GM21528 (cell line): Measurements from ENCODE around the gene APELA.
A peak's percentile ranks its signal among the peaks of the same experiment; 100 is the strongest.
"Not testable (repeated sequence)": the region's sequence is repeated elsewhere in the genome, so short reads cannot be mapped to it uniquely, and the experiment has no call there.

ENCODE experiments used
- ATAC-seq: cut with Tn5 transposase; IDR thresholded peaks from one replicate; pipeline ENCODE4 v1.9.1; 2021; ENCODE audit warnings: mild to moderate bottlenecking, moderate library complexity; ENCODE audit not compliant: unreplicated experiment, low FRiP score

The APELA gene

DNA sequence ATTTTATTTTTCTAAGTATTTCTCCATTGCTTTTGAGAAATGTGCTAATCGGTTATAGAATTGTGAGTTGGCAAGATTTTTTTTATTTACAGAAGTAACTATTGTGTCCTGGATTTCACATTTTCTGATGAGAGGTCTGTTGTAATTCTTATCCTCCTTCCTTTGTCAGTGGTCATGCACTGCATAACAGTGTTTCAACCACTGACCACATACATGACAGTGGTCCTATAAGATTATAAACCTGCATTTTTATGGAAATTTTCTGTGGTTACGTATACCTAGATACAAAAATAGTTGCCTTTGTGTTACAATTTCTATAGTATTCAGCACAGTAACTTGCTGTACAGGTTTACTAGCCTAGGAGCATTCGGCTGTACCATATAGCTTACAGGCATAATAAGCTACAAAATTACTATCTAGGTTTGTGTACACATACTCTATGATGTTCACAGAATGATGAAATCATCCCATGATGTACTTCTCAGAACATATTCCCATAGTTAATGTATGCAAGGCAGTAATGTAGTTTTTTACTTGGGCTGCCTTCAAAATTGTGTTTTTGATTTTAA, 47.8 kb downstream of the APELA start:
- no peak for ATAC-seq

DNA sequence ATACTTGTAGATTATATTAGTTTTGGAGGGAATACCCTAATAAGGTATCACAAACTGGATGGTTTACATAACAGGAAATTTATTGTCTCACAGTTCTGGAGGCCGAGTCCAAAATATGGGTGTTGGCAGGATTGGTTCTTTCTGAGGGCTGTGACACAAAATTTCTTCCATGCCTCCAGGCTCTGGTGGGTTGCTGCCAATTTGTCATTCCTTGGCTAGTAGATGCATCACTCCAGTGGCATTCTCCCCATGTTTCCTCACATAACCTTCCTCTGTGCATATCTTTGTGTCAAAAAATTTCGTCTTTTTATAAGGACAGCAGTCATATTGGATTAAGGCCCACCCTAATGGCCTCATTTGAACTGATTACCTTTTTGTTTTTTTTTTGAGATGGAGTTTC, 49.3 kb downstream of the APELA start:
- no peak for ATAC-seq

GRCh38 chr4:164927101-164927500, 50.1 kb downstream of the APELA start:
- ATAC-seq: not testable (repeated sequence)

- no peak for ATAC-seq
Observed at GRCh38 chr4:164930647-164931046, 53.7 kb downstream of the APELA start.

GRCh38 chr4:164931551-164932324, 54.8 kb downstream of the APELA start:
- ATAC-seq: no peak

- no peak for ATAC-seq
Observed at GRCh38 chr4:164933244-164933643, 56.3 kb downstream of the APELA start.

DNA sequence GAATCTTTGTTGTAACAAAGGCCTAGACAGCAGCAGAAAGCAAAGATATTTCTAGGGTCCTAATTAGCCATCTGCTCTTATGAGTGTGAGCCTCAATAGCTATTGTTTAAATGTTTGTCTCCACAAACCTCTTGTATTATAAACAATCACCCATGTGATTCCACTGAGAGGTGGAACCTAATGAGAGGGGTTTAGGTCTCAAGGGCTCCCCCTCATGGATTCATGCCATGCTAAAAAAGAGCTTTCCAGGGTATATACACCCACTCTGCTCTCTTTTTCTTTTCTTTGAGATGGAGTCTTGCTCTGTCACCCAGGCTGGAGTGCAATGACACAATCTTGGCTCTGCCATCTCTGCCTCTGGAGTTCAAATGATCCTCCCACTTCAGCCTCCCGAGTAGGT, 58.4 kb downstream of the APELA start:
- peak; percentile 66 for ATAC-seq

DNA sequence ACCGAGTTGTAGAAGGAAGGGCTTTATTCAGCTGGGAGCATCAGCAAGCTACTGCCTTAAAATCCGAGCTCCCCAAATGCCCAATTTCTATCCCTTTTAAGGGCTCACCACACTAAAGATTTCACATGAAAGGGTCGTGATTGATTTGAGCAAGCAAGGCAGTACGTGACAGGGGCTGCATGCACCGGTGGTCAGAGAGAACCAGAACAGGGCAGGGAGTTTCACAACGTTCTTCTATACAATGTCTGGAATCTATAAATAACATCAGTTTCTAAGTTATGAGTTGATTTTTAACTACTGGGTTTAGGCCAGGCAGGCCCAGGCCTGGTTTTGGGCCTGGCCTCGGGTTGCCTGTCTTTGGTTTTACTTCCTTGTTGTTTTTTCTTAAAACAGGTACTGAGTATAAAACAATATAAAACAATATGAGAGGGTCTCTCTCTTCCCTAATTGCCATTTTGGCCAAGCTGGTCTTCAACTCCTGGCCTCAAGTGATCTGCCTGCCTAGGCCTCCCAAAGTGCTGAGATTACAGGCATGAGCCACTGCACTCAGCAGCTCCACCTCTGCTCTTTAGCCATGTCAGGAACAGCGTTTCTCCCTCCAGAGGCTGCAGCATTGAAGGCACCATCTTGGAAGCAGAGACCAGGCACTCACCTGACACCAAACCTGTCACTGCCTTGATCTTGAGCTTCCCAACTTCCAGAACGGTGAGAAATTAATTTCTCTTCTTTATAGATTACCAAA, 59.1 kb downstream of the APELA start:
- peak; percentile 60 for ATAC-seq

DNA sequence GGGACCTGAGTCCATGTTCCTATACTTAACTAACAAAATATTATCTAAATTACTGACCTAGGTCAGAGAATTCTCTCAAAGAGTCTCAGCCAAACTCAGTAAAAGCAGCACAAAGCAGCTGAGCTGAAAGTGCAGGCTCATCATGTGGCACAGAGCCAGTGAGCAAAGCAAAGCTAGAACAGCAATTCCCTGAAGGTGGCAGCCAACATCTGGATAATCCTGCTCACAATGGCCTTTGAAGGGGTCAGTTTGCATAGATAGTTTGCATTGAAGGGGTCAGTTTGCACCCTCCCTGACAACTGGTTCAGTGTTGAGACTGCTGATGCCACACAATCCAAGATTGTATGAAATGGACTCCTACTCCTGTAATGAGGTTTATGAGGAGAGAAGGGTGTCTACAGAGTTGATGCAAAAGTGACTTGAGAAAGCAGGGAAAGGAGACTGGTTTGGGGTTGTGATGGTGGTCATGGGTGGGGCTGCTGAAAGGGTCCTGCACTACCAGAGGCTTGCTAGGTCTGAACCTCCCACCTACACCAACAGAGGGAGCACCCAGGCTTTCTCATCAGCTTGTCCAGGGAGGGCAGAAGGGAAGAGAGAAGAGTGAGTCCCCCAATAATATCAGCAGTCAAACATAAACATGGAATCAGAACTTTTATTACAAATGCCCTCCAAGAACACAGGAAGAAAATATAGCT, 60.7 kb downstream of the APELA start:
- peak; percentile 53 for ATAC-seq

GRCh38 chr4:164943192-164943591, 66.2 kb downstream of the APELA start:
- no peak for ATAC-seq

DNA sequence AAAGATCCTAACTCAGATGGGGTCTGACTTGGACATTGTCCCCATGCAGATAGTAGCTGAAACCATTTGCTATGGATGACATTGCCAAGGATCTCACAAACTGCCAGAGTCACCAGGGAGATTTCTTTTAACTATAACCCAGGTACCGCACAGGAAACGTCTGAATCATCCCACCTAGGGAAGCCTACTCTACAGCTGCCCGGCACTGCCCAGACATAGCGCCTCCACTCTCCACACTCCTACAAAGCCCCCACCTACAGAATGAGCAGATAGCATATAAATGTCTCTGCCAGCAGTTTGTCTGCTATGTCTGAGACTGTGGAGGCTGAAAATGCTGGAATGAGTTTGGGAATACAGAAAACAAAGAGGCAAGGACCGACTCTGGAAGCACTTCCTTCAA, 68.2 kb downstream of the APELA start:
- no peak for ATAC-seq

GRCh38 chr4:164946810-164947209, 69.8 kb downstream of the APELA start:
- ATAC-seq: no peak
